Glomerular visceral epithelial cell (primary cell): ENCODE results near the gene MMAB.

Experiments
- DNase-seq: peaks from one replicate; pipeline ENCODE4 v3.0.0-alpha.2; 2016; ENCODE audit errors: extremely low spot score

MMAB gene

GRCh38 chr12:109540526-109541412 is 32.5 kb downstream of the MMAB start:
- no peak for DNase-seq

- DNase-seq, result no peak
Measured at GRCh38 chr12:109539508-109539907, 33.8 kb downstream of the MMAB start.

- DNase-seq, result no peak
Measured at GRCh38 chr12:109538191-109538863, 35.0 kb downstream of the MMAB start.

- DNase-seq, result no peak
Measured at GRCh38 chr12:109537136-109537535, 36.2 kb downstream of the MMAB start.

GRCh38 chr12:109535863-109536250 is 37.4 kb downstream of the MMAB start:
- no peak for DNase-seq

- DNase-seq, result no peak
Measured at GRCh38 chr12:109535231-109535862, 38.0 kb downstream of the MMAB start.

GRCh38 chr12:109534456-109534855 is 38.8 kb downstream of the MMAB start:
- no peak for DNase-seq

- DNase-seq, result no peak
Measured at GRCh38 chr12:109533487-109533740, 39.9 kb downstream of the MMAB start.

- no peak for DNase-seq
Measured at GRCh38 chr12:109532721-109533486, 40.4 kb downstream of the MMAB start.

GRCh38 chr12:109531411-109531810 is 41.9 kb downstream of the MMAB start:
- DNase-seq, result no peak

GRCh38 chr12:109529691-109530640 is 43.3 kb downstream of the MMAB start:
- no peak for DNase-seq

GRCh38 chr12:109527489-109528123 is 45.7 kb downstream of the MMAB start:
- no peak for DNase-seq

- DNase-seq, result no peak
Measured at GRCh38 chr12:109525279-109525585, 48.1 kb downstream of the MMAB start.

GRCh38 chr12:109524466-109525278 is 48.6 kb downstream of the MMAB start:
- DNase-seq, result no peak

GRCh38 chr12:109523504-109523903 is 49.8 kb downstream of the MMAB start:
- no peak for DNase-seq

GRCh38 chr12:109523071-109523470 is 50.2 kb downstream of the MMAB start:
- DNase-seq, result no peak

- DNase-seq, result no peak
Measured at GRCh38 chr12:109521831-109522230, 51.5 kb downstream of the MMAB start.

- no peak for DNase-seq
Measured at GRCh38 chr12:109519787-109520186, 53.5 kb downstream of the MMAB start.

GRCh38 chr12:109518820-109519665 is 54.3 kb downstream of the MMAB start:
- DNase-seq, result peak; percentile 49
